A549 treated with dexamethasone at 1 μM for 4 hours (cell line): Measurements from ENCODE around the gene CDH1. TPM values are rescaled to one million over a fixed set of nuclear protein-coding genes. Genes with fewer than 3 reads are reported as not detected.

ENCODE experiments used
- total RNA-seq: library from RNA; stranded (reverse); fragments of 200-300 nt; extraction: Qiagen RNA extraction; gene quantifications from 5 replicates; pipeline ENCODE4 v1.2.3, GENCODE V29; 2022

The CDH1 gene
- total RNA-seq = 3.5 to 6.4 TPM (median 5.4 TPM) in 5 replicates

DNA sequence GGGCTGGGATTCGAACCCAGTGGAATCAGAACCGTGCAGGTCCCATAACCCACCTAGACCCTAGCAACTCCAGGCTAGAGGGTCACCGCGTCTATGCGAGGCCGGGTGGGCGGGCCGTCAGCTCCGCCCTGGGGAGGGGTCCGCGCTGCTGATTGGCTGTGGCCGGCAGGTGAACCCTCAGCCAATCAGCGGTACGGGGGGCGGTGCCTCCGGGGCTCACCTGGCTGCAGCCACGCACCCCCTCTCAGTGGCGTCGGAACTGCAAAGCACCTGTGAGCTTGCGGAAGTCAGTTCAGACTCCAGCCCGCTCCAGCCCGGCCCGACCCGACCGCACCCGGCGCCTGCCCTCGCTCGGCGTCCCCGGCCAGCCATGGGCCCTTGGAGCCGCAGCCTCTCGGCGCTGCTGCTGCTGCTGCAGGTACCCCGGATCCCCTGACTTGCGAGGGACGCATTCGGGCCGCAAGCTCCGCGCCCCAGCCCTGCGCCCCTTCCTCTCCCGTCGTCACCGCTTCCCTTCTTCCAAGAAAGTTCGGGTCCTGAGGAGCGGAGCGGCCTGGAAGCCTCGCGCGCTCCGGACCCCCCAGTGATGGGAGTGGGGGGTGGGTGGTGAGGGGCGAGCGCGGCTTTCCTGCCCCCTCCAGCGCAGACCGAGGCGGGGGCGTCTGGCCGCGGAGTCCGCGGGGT is at the start of gene CDH1:
Gene CDH1, plus strand, starts transcription at position 247 of the 684 bp plus-strand sequence. Its CDS starts 124 bp downstream, at position 371.

GRCh38 chr16:68843482-68844210 is 106.6 kb downstream of the CDH1 start, which contains the start of gene TANGO6:
TSS of gene TANGO6 (plus strand) at chr16:68843531. CDS start at chr16:68843618, 87 bp downstream.

Other genes with a start within 250 kb of the CDH1 start
- 6.9 to 10.9 TPM (median 10.1 TPM) in 5 replicates for gene ZFP90, start 198.0 kb upstream of the CDH1 start, total RNA-seq
- 0.17 to 0.51 TPM (median 0.28 TPM) in 5 replicates for gene CDH3, start 92.0 kb upstream of the CDH1 start, total RNA-seq
- 6.0 to 8.2 TPM (median 7.1 TPM) in 5 replicates for gene TANGO6, start 106.2 kb downstream of the CDH1 start, total RNA-seq